ENCODE results near the gene LETM1. TPM values are rescaled to one million over a fixed set of nuclear protein-coding genes. Genes with fewer than 3 reads are reported as not detected.

LETM1 gene
- total RNA-seq, 1 experiment from 2014 or later = 67.3 TPM

DNA sequence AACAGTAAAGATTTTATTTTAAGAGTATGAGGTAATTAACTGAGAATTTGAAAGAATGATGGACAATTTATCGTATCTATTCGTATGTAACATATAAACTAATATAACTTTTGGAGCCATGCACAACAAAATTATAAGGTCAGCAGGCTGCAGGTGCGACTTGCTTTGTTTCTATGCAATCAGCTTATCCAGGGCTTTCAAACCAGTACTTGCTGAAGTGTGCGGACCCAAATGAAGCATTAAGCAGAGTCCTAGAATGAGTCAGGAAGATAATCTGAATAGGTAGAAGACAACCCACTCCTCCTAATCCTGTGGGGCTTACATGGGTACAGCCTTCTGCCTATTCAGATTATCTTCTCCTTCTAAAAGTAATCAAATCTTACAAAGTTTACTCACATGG lies 17.3 kb upstream of the LETM1 start (continued):
- TF ChIP-seq TCF7L2 (IDR thresholded peaks at IDR 0.05; ENCODE audit: borderline replicate concordance, extremely low read depth, insufficient read depth, insufficient read length) (no peak), ELF1 (IDR thresholded peaks at IDR 0.05; ENCODE audit: borderline replicate concordance, low read depth) (no peak)
- TF ChIP-seq, protein P1, sequence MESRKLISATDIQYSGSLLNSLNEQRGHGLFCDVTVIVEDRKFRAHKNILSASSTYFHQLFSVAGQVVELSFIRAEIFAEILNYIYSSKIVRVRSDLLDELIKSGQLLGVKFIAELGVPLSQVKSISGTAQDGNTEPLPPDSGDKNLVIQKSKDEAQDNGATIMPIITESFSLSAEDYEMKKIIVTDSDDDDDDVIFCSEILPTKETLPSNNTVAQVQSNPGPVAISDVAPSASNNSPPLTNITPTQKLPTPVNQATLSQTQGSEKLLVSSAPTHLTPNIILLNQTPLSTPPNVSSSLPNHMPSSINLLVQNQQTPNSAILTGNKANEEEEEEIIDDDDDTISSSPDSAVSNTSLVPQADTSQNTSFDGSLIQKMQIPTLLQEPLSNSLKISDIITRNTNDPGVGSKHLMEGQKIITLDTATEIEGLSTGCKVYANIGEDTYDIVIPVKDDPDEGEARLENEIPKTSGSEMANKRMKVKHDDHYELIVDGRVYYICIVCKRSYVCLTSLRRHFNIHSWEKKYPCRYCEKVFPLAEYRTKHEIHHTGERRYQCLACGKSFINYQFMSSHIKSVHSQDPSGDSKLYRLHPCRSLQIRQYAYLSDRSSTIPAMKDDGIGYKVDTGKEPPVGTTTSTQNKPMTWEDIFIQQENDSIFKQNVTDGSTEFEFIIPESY (IDR thresholded peaks at IDR 0.05; ENCODE audit: extremely low read depth, insufficient replicate concordance, low read length) = no peak

DNA sequence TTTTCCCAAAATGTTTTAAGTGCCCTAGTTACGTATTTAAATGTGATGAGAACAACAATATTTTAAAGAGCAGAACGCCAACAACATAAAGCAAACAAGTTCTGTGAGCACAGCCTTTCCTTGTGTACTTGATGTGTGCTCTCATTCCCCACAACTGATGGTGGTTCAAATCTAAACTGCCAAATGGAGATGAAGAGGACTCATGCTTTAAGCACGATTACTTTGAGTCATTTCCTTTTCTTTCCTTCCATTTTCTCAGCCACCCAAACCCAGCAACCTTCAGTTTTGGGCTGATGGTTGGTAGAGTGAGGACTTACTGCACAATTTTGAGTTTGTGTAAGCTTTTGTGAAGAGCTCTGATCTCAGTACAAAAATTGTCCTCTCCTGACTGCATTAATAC lies 16.9 kb upstream of the LETM1 start:
- peaks cover 60% of the 10 kb centered on the region for H3K79me2 ChIP-seq (ENCODE audit: insufficient read depth, low read length)
- intact Hi-C loops (cut with micrococcal nuclease) = no loop called here
- peak overlapping the region; percentile 76 for H3K4me2 ChIP-seq (ENCODE audit: low read length)
- BruUV-seq (replicated peaks) = TSS peak; percentile 57
- RAD21 ChIA-PET (ENCODE audit: low non-redundant PET in 1 of 2, low total read pairs in 2 of 2, uncharacterized antibody in 2 of 2, unreplicated experiment in 2 of 2) = no interaction called here
- H2AFZ ChIP-seq (ENCODE audit: low read depth, low read length, poor library complexity, severe bottlenecking) = no peak overlapping the region
- DNase-seq (ENCODE audit: low read depth, low spot score) = no peak
- POLR2A ChIA-PET = no interaction called here
- no peaks in the 10 kb centered on the region for H3K36me3 ChIP-seq (ENCODE audit: control insufficient read depth in 1 of 2, insufficient read depth in 2 of 2, low read length in 2 of 2)
- peak overlapping the region; percentile 70 to 92 for H3K4me3 ChIP-seq (replicated peaks in 1 of 2; ENCODE audit: low read depth in 1 of 2, low read length in 2 of 2)
- no peaks in the 10 kb centered on the region for H3K9me2 ChIP-seq (ENCODE audit: insufficient read depth)
- CTCF ChIA-PET = no interaction called here
- no peak for ATAC-seq
- H3K9ac ChIP-seq (ENCODE audit: low read length) = peak overlapping the region; percentile 88
- peaks cover 26 to 54% of the 10 kb centered on the region in 2 experiments for H3K4me1 ChIP-seq (ENCODE audit: control insufficient read depth in 1 of 2, insufficient read depth in 2 of 2, low read length in 2 of 2)
- H3K27me3 ChIP-seq (ENCODE audit: insufficient read depth, low read length) = no peaks in the 10 kb centered on the region
- no peak overlapping the region for H3K27ac ChIP-seq (ENCODE audit: low read depth, low read length)
- H4K20me1 ChIP-seq (ENCODE audit: insufficient read depth) = peaks cover 5% of the 10 kb centered on the region; the same call in 1 of the 2 replicates
- H3K9me3 ChIP-seq (ENCODE audit: control insufficient read depth in 1 of 2, insufficient read depth in 1 of 2, low read depth in 1 of 2, low read length in 2 of 2) = no peaks in the 10 kb centered on the region
- TF ChIP-seq, protein P2, sequence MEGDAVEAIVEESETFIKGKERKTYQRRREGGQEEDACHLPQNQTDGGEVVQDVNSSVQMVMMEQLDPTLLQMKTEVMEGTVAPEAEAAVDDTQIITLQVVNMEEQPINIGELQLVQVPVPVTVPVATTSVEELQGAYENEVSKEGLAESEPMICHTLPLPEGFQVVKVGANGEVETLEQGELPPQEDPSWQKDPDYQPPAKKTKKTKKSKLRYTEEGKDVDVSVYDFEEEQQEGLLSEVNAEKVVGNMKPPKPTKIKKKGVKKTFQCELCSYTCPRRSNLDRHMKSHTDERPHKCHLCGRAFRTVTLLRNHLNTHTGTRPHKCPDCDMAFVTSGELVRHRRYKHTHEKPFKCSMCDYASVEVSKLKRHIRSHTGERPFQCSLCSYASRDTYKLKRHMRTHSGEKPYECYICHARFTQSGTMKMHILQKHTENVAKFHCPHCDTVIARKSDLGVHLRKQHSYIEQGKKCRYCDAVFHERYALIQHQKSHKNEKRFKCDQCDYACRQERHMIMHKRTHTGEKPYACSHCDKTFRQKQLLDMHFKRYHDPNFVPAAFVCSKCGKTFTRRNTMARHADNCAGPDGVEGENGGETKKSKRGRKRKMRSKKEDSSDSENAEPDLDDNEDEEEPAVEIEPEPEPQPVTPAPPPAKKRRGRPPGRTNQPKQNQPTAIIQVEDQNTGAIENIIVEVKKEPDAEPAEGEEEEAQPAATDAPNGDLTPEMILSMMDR (IDR thresholded peaks at IDR 0.05 in 2 of 3, conservative IDR thresholded peaks at IDR 0.05 in 1 of 3; ENCODE audit: borderline replicate concordance in 1 of 3, insufficient read depth in 1 of 3, low read depth in 2 of 3, low read length in 2 of 3) = no peak
- TF ChIP-seq, protein P1 (IDR thresholded peaks at IDR 0.05; ENCODE audit: extremely low read depth, insufficient replicate concordance, low read length) = no peak
- TF ChIP-seq TCF7L2 (IDR thresholded peaks at IDR 0.05; ENCODE audit: borderline replicate concordance, extremely low read depth, insufficient read depth, insufficient read length) (no peak), YY1 (IDR thresholded peaks at IDR 0.05; ENCODE audit: extremely low read depth, insufficient replicate concordance, low read depth, low read length) (no peak), RAD21 (IDR thresholded peaks at IDR 0.05; ENCODE audit: low read depth) (no peak), EZH2 (IDR thresholded peaks at IDR 0.05) (no peak), EZH2phosphoT487 (IDR thresholded peaks at IDR 0.05; ENCODE audit: borderline replicate concordance) (no peak), ZNF274 (IDR thresholded peaks at IDR 0.05; ENCODE audit: low read depth, low read length) (no peak), CEBPB (IDR thresholded peaks at IDR 0.05; ENCODE audit: low read depth) (no peak), FOSL1 (IDR thresholded peaks at IDR 0.05; ENCODE audit: low read depth) (no peak), SP1 (IDR thresholded peaks at IDR 0.05; ENCODE audit: low read depth) (no peak)
- TF ChIP-seq, protein P3, sequence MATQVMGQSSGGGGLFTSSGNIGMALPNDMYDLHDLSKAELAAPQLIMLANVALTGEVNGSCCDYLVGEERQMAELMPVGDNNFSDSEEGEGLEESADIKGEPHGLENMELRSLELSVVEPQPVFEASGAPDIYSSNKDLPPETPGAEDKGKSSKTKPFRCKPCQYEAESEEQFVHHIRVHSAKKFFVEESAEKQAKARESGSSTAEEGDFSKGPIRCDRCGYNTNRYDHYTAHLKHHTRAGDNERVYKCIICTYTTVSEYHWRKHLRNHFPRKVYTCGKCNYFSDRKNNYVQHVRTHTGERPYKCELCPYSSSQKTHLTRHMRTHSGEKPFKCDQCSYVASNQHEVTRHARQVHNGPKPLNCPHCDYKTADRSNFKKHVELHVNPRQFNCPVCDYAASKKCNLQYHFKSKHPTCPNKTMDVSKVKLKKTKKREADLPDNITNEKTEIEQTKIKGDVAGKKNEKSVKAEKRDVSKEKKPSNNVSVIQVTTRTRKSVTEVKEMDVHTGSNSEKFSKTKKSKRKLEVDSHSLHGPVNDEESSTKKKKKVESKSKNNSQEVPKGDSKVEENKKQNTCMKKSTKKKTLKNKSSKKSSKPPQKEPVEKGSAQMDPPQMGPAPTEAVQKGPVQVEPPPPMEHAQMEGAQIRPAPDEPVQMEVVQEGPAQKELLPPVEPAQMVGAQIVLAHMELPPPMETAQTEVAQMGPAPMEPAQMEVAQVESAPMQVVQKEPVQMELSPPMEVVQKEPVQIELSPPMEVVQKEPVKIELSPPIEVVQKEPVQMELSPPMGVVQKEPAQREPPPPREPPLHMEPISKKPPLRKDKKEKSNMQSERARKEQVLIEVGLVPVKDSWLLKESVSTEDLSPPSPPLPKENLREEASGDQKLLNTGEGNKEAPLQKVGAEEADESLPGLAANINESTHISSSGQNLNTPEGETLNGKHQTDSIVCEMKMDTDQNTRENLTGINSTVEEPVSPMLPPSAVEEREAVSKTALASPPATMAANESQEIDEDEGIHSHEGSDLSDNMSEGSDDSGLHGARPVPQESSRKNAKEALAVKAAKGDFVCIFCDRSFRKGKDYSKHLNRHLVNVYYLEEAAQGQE (IDR thresholded peaks at IDR 0.05; ENCODE audit: low read depth) = no peak
- TF ChIP-seq, protein P4, sequence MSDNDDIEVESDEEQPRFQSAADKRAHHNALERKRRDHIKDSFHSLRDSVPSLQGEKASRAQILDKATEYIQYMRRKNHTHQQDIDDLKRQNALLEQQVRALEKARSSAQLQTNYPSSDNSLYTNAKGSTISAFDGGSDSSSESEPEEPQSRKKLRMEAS (IDR thresholded peaks at IDR 0.05) = no peak
